OCI-M2 (cell line): Measurements from ENCODE around the gene UPF2.
"Not testable (repeated sequence)": the region's sequence is repeated elsewhere in the genome, so short reads cannot be mapped to it uniquely, and the experiment has no call there.

Experiments used
- DNase-seq: peaks from one replicate; lab custom pipeline; 2025; ENCODE audit not compliant: unreplicated experiment; lab: John Stamatoyannopoulos, UW

The UPF2 gene

GRCh38 chr10:12045596-12045995 lies 3.0 kb upstream of the UPF2 start:
- no peak for DNase-seq

- no peak for DNase-seq
Observed at GRCh38 chr10:12042409-12042796, 206 bp downstream of the UPF2 start.

- no peak for DNase-seq
Observed at GRCh38 chr10:12041766-12042408, 722 bp downstream of the UPF2 start.

DNA sequence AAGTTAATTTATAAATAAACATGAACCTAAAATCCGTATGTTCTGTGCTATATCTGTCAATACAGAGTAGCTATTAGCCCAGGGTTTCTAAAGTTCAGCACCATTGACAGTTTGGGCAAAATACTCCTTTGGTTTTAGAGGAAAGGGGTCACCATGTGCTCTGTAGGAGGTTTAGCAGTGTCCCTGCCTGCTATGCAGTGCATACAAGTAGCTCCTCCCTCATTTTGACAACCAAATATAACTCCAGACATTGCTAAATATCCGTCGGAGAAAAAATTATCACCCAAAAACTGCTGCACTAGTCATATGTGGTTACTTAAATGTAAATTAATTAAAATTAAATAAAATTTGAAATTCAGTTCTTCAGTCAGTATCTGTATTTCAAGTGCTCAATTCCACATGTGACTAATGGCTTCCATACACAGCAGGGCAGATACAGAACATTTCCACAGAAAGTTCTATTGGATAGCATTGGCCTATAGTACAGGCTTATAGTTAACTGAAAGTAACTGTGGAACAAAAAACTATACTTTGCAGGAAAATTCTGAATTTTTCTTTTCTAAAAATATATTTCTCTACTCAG lies 6.4 kb downstream of the UPF2 start:
- DNase-seq: no peak

DNA sequence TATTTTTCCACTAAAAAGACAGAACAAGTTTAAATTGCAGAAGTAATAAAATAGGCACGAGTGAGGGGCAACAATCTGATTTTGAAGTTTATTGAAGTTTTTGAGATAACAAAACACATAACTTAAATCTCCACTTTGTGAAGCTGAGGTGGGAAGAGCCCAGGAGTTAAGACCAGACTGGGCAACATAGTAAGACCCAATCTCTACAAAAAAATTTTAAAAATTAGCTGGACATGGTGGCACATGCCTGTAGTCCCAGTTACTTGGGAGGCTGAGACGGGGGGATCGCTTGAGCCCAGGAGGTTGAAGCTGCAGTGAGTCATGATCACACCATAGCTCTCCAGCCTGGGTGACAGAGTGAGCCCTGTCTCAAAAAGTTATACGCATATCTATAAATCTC lies 11.2 kb downstream of the UPF2 start:
- no peak for DNase-seq

- DNase-seq: no peak
Observed at GRCh38 chr10:12027539-12027938, 15.1 kb downstream of the UPF2 start.

GRCh38 chr10:12025591-12025990 lies 17.0 kb downstream of the UPF2 start:
- no peak for DNase-seq

DNA sequence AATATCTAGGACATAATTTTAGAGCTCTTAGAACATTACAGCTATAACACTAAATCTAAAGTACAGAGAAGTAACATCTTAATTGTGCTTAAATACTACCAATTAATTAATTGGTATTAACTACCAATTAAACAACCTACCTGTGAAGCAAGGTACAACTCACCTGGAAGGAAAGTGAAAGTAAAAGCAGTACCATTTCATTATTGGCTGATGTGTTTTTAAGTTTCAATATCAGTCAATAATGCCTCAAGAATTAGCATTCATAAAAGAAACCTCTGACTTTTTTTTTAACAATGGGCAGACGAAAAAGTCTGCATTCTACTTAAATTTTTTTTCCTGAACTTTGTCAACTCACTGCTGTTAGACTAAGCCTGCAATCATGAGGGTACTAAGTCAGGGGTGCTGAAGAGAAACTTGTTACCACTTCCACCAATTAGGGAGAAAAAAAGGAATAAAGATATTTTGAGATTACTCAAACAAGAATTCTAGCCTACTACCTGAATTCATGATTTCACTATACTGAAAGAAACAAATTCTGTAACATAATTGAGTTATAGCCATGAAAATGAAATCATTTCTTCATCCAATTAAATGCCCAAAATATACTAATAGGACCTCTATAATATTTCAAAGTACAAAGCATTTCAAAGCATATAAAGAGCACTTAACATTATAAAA lies 19.9 kb downstream of the UPF2 start:
- DNase-seq: no peak

- DNase-seq: no peak
Observed at GRCh38 chr10:12020574-12020973, 22.0 kb downstream of the UPF2 start.

GRCh38 chr10:12019283-12019971 lies 23.2 kb downstream of the UPF2 start:
- no peak for DNase-seq

DNA sequence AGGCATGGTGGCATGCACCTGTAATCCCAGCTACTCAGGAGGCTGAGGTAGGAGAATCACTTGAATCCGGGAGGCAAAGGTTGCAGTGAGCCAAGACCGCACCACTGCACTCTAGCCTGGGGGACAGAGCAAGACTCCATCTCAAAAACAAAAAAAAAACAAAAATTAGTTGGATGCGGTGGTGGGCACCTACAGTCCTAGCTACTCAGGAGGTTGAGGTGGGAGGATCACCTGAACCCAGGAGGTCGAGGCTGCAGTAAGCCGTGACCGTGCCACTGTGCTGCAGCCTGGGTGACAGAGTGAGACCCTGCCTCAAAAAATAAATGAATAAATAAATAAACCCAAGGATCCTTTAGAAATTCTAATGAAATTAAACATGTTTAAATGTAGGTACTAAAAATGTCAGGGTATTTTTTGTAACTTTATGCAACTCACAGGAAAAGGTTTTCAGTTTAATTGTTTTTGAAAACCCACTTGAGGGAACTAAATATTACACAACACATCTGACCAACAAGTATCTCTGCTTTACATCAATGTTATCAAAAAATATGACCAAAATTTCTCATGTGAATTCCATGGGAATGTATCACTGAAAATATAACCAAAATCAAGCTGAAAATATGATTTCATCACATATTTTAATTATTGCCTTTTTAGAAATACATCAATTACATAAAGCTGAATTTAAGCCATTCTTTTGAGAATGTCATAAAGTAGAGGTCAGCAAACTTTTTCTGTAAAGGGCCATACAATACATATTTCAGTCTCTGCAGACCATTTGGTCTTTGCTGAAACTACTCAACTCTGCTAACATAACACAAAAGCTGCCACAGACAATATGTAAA lies 23.9 kb downstream of the UPF2 start:
- DNase-seq: no peak

GRCh38 chr10:12013926-12014325 lies 28.7 kb downstream of the UPF2 start:
- no peak for DNase-seq

DNA sequence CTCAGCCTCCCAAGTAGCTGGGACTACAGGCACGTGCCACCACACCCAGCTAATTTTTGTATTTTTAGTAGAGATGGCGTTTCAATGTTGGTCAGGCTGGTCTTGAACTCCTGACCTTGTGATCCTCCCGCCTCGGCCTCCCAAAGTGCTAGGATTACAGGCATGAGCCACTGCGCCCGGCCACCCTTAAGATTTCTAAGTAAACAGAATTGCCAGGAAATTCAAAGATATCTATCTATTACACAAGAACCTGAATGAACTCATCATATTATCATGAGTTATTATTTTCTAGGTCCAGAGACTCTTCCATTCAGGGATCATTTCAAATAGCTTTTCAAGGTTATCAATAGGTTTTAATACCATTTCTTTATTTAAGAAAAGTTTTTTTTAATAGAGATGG lies 29.2 kb downstream of the UPF2 start:
- DNase-seq: not testable (repeated sequence)

- DNase-seq: no peak
Observed at GRCh38 chr10:12010353-12010752, 32.3 kb downstream of the UPF2 start.

DNA sequence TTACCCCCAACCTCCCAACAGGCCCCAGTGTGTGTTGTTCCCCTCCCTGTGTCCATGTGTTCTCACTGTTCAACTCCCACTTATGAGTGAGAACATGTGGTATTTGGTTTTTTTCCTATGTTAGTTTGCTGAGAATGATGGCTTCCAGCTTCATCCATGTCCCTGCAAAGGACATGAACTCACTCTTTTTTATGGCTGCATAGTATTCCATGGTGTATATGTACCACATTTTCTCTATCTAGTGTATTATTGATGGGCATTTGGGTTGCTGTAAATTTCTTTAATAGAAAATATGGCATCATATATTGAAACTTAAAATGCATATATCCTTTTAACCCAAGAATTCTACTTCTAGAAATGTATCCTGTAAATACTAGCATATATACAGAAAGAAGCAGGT lies 33.8 kb downstream of the UPF2 start:
- DNase-seq: not testable (repeated sequence)

GRCh38 chr10:12006671-12007070 lies 35.9 kb downstream of the UPF2 start:
- no peak for DNase-seq

- DNase-seq: no peak
Observed at GRCh38 chr10:11993834-11994468, 48.7 kb downstream of the UPF2 start.

GRCh38 chr10:11988924-11989323 lies 53.7 kb downstream of the UPF2 start:
- no peak for DNase-seq

DNA sequence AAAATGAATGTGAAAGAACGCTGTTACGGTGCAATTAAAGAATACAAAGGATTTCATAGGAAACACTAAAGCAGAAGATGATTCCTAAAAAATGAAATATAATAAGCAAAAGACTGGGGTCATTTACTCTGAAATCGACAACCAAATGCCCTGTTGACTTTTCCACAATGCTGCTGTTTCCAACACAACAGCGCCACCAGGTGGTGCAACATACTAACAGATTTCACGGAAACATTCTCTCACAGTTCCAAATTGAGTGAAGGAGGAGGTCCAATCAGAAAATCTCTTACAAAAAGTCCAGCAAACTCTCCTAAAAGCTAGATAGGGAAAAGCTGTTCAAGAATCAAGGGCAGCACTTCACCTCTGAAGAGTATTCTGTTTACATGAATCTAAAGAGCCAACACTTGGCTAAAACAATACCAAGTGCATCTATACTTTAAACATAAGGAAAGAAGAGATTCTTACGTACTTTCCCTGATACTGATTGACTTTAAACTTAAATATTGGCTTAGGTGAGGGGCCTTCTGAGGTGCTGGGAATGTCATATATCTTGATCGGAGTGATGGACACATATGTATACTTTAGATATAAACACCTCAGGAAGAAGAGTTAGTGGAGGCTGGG lies 55.9 kb downstream of the UPF2 start:
- DNase-seq: peak; percentile 45

DNA sequence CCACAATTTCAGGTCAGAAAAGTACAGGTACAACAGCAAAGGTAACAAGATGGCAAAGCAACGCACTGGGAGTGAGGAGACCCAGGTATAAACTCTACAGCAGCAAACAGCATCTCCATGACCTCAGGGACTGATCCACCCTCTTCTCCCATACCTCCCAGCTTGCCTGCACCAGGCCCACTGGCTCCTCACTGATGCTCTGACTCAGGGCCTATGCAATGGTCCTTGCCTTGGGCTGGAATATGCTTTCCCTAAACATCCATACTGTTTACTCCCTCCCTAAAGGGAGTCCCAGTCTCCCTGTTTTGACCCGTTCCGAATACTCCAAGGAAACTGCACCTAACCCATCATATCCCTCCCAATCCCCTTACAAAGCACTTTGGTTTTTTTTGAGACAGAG lies 60.4 kb downstream of the UPF2 start:
- no peak for DNase-seq
